HG03575 (cell line): Measurements from ENCODE around the gene COL15A1.
"Not testable (repeated sequence)": the region's sequence is repeated elsewhere in the genome, so short reads cannot be mapped to it uniquely, and the experiment has no call there.

Source experiments
- ATAC-seq: cut with Tn5 transposase; IDR thresholded peaks from one replicate; pipeline ENCODE4 v1.9.1; 2021; ENCODE audit not compliant: unreplicated experiment, insufficient number of reproducible peaks, low FRiP score; ENCODE audit errors: extremely low read depth

COL15A1 gene

DNA sequence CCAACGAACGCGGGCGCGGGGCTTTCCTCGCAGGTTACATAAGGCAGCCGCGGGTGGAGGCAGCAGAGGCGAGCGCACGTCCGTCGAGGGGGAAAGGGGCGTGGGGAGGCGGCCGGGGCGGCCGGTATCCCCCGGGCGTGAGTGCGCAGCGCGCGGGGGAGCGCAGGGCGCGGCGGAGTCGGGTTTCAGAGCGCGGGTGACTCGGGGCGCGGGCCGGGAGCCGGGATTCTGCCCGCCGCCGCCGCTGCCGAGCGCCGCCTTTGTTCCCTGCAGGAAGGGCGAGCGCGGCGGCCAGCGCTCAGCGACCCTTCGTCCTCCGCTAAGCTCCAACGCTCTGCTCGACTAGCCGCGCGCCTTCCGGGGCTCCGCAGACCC lies at the start of gene COL15A1:
TSS of gene COL15A1 (plus strand) at position 226 of the 375 bp plus-strand sequence. CDS start 155 bp downstream, outside the sequence.
- ATAC-seq, result no peak

DNA sequence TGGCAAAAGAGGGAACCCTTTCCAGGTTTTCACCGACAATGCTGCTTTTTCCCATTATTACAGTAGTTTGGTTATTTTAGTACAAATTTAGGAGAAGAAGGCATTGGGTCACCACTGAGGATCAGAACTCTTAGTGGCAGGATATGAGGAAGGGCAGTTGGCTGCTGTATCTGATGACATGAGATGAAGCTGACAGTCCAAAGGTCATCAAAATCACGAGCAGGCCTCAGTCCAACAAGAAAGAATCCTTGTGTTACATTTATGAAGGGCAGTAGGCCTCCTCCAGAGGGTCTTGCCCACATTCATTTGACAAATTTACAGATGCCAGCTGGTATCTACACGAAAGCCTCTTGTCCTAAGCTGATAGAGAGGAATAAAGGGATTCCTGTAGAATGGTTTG lies 49.5 kb upstream of the COL15A1 start:
- no peak for ATAC-seq

DNA sequence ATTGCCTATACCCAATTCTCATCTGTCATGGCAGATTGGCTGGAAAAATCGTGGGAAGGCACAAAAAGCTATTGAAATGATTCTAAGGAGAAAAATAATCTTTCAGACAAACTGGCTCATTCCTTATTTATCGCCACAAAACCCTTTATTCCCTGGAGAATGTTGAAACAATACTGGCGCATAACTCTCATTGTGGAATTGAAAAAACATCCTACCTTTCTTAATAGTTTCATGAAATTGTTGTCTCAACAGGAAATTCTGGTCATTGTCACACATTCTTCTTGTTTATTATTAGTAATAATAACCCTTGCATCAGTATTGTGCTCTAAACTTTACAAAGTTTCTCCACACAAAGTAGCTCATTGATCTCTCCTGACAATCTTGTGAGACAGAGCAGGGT lies 48.9 kb upstream of the COL15A1 start:
- no peak for ATAC-seq

DNA sequence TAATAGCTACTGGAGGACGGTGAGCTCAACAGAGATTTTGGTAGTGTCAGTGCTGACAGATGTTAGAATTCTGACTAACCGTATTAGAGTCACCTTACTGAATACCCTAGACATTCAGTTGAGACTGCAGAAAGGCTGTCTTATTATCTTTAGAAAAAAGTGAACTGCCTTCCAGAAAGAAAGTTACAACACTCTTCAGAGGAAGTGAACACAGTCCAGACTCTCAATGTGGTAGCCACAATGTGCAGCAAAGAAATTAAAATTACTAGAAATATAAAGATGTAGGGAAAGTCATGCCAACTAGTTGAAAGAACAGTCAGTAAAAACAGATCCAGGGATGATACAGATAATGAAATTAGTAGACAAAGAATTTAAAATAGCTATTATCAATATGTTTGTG lies 47.1 kb upstream of the COL15A1 start:
- no peak for ATAC-seq

DNA sequence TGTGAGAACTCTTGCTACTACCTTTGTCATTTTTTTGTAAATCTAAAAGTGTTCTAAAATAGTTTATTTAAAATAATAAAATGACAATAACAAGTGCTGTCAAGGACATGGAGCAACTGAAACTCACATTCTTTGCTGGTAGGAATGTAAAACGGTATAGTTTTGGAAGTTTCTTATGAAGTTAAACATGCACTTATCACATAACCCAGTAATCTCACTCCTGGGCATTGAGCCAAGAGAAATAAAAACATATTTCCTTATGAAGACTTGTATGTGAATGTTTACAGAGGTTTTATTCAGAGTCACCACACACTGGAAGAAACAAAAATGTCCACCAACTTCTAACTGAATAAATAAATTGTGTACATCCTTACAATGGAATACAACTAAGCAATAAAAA lies 46.0 kb upstream of the COL15A1 start:
- ATAC-seq, result no peak

DNA sequence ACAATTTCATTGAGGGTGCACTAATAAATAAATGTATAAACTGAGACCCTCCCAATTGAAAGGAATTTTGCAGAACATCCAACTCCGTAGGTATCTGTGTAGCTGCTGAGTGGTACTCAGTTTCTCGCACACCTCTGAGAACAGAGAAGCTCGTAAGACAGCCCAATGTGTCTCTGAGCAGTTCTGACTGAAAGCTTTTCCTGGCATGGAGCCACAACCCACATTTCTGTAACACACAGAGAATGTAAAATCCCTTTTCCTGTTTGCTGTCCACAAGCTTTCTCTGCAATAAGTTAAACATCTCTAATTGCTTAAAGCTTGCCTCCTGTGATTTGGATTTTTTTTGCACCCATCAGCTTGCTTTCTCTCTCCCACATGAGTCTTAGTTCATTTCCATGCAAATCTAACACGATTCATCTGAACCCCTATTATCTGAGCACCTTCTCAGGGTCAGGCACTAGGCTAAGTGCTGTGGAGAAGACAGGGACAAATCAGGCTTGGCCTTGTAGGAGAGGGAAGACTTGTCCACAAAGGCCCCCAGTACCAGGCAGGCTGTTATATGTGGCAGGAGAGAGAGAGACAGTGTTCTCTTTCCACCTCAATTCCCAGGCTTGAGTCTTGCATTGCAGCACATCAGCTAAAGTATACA lies 44.2 kb upstream of the COL15A1 start:
- ATAC-seq, result no peak

DNA sequence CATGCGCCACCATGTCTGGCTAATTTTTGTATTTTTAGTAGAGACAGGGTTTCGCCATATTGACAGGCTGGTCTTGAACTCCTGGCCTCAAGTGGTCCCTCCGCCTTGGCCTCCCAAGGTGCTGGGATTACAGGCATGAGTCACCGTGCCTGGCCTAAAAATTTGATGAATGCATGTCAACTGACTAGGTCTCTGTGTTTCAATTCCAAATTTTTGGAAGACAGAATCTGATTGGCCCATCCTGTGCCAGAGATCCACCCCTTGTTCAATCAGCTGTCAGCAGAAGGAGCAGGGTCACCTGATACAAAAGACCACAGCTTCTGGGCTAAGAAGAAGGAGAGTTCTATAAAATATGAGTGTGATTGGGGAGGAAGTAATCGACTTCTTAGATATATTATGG lies 43.5 kb upstream of the COL15A1 start:
- ATAC-seq, result no peak

DNA sequence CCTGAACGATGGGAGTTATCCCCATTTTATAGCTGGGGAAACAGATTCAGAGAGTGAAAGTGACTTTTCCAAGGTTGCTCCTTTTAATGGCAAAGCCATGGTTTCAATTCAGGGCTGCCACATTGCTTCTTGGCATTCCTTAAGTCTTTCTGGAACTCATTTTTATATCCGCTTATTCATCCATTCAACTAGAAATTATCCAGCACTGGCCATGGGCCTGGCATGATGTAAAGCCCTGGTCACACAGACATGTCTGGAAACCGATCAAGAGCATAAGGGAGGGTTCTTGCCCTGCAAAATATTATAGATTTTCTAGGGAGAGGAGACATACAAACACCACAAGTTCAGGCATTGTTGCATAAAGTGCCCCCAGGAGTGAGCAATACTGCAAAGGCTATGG lies 43.0 kb upstream of the COL15A1 start:
- no peak for ATAC-seq

DNA sequence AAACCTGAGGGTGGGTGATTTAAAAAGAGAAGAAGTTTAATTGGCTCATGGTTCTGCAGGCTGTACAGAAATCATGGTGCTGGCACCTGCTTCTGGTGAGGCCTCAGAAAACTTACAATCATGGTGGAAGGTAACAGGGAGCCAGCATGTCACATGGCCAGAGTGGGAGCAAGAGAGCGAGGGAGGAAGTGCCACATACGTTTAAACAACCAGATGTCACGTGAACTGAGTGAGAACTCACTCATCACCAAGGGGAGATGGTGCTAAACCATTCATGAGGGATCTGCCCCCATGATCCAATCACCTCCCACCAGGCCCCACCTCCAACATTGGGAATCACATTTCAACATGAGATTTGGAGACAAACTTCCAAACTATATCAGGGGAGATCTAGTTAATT lies 41.9 kb upstream of the COL15A1 start:
- not testable (repeated sequence) for ATAC-seq

DNA sequence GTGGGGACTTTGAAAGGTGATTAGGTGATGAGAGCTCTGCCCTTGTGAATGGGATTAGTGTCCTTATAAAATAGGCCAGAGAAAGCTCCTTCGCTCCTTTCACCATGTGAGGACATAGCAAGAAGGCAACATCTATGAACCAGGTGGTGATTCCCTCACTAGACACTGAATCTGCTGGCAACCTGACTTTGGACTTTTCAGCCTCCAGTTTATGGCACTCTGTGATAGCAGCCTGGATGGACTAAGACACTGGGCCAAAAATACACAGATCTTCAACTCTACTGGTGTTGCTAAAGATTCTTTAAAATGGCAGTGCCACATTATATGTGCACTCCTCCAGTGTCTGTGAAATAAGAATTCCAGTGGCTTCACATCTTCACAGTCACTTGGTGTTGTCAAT lies 41.2 kb upstream of the COL15A1 start:
- ATAC-seq, result no peak

DNA sequence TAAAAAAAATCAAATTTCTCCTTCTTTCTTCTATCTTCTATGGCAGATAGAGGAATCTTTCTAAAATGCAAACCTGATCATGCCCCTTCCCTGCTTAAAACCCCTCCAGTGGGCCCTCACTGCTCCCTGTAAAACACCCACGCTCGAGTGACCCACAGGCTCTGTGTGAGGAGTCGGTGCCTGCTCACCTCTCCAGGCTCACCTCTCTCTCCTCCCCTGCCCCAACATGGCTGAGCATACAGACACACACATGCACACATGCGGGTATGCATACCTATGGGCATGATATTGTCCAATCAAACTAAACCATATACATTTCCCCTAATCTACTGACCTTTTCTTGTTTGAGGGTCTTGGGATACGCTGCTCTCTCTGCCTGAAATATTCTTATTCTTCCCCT lies 40.8 kb upstream of the COL15A1 start:
- no peak for ATAC-seq

DNA sequence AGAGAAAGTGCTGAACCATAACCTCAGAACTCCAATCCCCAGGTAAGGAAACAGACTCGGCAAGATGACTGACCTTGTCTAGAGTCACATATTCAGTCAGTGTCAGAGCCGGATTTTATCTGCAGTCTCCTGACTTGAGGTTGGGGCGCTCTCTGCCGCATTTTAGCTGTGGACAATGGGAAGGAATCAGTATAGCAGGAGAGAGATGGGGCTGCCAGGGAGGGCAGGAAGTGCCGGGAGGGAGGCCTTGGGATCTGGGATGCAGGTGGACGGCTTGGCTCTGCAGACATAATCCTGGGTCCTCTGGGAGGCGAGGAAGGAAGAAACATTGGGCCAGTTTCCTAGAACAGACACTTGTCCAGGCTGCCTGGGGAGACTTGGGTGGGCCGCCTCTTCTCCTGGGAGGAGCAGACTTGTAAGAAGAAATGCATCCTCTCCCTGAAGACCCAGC lies 39.7 kb upstream of the COL15A1 start:
- ATAC-seq, result no peak

DNA sequence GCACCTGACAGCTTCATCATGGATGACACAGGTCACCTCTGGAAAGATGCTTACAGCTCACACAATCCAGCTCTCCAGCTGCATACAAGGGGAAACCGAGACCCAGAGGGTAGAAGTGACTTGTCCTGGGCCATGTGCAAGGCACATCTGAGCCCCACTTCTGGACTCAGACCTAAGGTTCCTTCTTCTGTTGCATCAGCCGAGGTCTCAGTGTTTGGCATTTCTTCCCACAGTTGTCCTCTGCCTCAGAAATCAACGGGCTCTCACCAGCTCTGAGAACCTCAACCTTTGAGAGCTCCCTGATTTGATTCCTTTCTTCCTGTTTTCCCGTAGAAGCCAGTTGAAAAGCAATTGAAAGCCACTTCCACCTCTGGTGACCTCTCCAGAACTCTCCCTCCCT lies 38.7 kb upstream of the COL15A1 start:
- ATAC-seq, result no peak

DNA sequence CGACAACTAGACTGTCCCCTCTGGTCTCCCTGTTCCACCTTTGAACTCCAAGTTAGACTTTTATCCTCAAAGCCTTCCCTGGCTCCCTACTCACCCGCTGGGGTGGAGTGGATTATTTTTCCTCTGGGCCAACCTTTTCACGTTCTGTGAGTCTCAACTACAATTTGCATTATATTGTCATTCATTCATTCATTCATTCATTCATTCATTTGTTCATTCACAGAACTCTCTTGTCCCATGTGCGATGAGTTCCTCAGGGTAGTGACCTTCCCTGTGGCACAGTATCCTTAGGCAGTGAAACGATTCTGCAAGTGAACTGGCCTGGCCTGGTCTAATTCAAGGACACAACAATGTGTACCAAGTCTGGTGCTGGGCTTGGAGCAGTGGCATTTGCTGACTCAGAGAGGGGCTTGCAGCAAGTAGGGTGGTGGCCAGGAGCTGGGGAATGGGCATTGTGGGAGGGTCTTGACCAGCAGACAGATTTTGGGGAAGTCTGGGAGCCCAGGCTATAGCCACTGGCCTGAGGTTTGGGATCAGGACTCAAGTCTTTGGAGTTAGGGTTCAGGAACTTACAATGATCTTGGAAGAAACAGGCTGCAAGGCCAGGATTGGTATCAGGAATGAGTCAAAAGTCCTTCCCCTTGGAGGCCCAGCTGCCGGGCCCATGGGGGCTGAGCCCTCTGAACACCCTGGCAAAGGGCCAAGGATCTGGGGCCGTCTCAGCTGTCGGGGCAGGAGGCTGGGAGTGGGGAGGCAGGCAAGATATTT lies 37.2 kb upstream of the COL15A1 start:
- no peak for ATAC-seq

DNA sequence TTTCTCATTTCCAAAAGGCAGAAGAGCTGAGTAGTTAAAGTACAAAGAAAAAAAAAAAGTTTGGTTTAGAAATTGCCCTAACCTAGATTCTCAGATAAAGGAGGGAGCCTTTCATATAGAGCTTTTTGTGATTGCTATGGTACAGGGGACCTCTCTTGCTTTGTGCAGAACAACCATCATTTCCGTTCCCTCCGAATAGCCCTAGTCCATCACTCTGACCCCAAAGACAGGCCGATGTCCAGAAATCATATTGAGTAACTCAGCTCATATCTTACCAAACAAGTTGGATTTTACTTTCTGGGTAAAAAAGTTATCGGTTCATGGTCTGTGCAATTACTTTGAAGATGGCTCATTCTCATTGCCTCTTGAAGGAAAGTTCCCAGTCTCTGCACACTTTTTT lies 36.7 kb upstream of the COL15A1 start:
- no peak for ATAC-seq

DNA sequence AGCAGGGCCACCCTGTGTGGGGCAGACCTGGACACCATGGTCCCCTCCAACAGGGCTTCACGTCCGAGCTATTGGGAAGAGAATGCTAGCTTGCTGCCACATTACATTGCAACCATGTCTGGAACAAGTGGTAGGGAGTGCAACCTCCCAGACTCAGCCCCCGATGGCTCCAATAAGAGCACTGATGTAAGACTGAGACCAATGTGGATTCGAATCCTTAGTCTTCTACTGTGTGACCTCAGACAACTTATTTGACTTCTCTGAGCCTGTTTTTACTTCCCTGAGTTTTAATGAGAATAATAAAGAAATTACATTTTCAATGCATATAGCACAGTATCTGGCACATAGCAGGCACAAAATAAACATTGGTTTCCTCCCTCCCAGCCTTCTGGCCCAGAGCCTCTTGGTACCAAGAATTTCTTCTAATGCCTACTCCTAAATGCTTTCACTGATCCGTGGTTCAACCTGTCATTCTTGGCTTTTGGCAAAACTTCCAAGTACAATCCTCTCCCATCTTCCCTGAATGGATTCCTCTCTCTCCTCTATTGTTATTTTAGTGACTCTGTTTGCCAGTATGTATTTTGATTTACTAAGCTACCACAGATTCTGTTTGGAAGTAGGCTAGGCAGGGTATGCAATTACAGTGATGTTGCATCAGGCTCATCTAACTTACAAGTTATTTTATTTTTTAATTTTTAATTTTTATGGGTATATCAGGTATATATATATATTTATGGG lies 34.6 kb upstream of the COL15A1 start:
- no peak for ATAC-seq

DNA sequence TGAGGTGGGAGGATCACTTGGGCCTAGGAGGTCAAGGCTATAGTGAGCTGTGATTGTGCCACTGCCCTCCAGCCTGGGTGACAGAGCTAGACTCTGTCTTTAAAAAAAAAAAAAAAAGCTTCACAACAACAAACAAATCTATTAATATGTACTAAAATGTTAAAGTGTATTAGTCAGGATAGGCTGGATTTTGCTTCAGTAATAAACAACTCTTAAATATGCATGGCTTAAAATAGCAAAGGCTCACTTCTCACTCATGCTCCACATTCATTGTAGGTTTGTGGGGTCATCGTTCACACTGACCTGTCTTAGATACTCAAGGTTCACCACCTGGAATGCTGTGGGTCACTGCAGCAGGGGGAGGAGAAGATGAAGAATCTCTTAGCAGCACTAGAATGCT lies 33.8 kb upstream of the COL15A1 start:
- ATAC-seq, result no peak

DNA sequence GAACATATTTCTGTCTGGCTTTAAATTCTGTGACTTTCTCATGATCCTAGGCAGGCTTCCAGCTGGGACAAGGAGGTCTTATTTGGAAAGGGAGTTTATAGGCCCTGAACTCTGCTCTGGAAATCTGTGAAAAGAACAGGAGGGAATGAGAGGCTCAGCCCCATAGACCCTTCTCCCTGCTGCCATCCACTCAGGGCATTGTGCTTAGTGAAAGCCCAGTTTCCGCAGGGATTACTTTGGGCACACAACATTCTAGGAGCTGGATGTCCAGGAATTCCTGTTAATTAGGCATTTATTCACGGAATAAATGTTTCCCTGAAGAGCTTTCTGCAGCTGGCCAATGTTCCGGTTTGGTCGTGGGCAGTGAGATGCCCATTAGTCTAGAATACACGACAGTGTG lies 32.7 kb upstream of the COL15A1 start:
- no peak for ATAC-seq

DNA sequence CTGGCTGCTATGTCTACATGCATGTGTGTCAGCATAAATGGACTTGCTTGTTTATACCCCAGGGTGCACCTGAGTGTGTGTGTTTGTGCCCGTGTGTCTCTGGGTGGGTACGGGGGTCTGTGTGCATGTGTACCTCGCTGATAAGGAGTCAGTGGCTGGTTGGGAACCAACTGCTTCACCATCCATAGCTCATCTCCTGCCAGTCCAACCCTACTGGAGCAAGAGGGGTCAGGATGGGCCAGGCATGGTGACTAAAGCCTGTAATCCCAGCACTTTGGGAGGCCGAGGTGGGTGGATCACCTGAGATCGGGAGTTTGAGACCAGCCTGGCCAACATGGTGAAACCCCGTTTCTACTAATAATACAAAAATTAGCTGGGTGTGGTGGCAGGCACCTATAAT lies 32.0 kb upstream of the COL15A1 start:
- not testable (repeated sequence) for ATAC-seq

DNA sequence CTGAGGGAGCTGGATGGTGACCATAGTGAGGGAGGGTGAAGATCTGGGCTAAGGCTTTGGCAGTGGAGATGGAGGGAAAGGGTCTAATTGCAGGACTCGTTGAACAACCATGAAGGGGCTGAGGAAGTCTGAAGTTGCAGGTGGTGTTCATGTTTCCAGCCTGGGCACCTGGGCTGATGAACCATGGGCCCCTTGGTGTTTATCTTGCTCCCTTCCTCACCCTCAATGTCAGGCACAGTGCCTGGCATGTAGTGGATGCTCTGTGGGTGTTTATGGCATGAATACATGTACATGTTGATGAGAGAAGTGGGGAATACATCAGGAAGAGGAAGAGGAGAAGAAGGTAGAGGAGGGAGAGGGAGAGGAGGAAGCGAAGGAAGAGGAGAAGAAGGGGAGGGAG lies 31.3 kb upstream of the COL15A1 start:
- no peak for ATAC-seq
